Eye (tissue), 1 donor: ENCODE results near the gene UCP1.
"Not testable (repeated sequence)": the region's sequence is repeated elsewhere in the genome, so short reads cannot be mapped to it uniquely, and the experiment has no call there.

Source experiments
- DNase-seq: peaks from one replicate; pipeline ENCODE4 v3.0.0-alpha.2; 2015

The UCP1 gene

GRCh38 chr4:140529434-140529833 lies 39.3 kb downstream of the UCP1 start:
- DNase-seq: no peak

DNA sequence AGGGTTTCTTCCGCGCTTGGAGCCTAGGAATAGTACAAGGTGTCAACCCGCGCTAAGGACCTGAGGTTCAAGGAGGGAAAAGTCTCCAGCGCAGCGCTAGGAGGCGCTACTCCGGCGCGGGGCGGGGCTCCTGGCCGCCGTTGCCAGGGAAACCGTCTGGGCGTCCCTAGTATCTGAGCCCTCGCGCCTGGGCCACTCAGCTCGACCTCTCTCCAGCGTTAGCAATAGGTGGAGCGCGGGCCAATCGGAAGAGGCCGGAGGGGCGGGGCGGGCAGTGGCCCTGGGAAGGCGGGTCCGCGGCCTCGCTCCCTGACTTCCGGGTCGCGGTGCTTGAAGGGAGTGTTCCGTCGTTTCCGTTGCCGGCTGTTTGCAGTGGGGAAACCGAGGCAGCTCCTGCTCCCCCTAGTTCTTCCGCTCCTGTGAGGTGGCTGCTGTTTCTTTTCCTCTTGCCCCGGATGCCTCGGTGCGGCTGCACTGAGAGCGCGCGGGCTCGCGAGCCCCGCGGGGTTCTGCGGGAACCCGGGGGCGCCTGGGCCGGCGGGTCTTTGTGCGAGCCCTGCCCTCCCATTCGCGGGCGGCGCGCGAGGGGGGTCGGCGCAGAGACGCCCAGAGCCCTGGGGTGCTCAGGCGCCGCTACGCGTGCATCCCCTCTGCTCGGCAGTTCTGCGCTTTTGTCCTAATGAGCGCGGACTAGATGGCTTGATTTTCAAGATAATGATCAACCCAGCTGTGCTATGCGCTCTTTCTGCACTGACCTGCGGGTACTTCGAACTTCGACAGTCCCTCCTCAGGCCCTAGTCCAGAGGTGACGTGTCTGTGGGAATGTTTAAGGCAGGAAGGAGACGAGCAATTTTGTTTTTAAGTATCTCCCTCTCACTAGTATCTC lies 44.7 kb downstream of the UCP1 start, which contains the start of gene ELMOD2:
ELMOD2 (plus strand) TSS at position 312 of the 886 bp plus-strand sequence. CDS start 1,261 bp downstream, outside the sequence.
- DNase-seq: peak; percentile 99

GRCh38 chr4:140523370-140523856 lies 45.3 kb downstream of the UCP1 start:
- DNase-seq: no peak

DNA sequence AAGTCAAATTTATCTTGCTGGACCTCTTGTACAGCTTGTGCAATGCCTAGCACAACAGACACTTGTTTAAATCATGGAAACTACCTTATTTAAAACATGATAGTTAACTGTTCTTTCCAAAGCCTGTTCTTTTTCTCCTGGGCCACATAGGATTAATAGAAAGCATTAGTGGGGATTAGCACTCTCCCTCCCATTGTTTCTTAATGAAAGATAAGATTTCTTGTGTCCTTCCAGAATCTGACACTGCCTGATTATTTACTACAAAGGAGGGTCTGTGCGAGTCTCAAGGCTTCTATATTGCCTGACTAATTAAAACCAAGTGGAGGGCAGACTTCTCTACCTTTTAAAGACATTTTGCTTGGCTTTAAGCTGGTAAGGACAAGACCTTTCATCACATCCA lies 53.3 kb downstream of the UCP1 start:
- DNase-seq: no peak

GRCh38 chr4:140513765-140514164 lies 55.0 kb downstream of the UCP1 start:
- not testable (repeated sequence) for DNase-seq
